Activated CD4-positive, alpha-beta T cell treated with anti-CD3 and anti-CD28 coated beads for 24 hours (primary cell): ENCODE data around the gene DNAJC11.
"Not testable (repeated sequence)": the region's sequence is repeated elsewhere in the genome, so short reads cannot be mapped to it uniquely, and the experiment has no call there.

Experiments used
- DNase-seq, 2 donors: peaks; one replicate each; pipeline ENCODE4 v3.0.0-alpha.2; 2020; ENCODE audit warnings: low read depth in 2 of 2

DNAJC11 gene

DNA sequence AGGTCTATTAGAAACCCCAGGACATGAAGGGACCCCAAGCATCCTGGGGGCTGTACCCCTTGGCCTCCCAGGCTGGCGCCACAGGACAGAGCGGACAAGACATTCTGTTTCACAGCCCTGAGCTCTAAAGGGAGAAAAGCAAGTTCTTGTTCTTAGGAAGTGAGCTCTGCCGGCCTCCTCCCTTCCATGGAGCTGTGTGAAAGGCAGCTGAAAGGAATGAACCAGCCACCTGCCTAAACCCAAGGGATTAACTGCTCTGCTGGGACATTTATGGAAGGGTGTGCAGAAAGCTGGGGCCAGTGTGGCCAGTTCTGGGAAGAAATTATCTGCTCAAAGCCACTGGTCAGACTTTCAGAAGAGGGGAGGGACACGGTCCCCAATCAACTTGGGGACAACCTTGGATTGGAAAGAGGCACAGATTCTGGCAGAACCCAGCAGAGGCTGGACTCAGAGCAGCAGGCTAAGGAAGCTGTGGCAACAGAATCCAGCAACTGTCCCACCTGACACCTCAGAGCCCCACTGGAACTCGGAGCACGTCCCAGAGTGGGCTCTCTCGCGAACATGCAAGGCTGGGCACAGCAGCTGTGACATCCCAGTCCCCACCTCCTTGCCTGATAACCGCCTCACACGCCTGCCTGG, 101.1 kb downstream of the DNAJC11 start:
- no peak for DNase-seq

DNA sequence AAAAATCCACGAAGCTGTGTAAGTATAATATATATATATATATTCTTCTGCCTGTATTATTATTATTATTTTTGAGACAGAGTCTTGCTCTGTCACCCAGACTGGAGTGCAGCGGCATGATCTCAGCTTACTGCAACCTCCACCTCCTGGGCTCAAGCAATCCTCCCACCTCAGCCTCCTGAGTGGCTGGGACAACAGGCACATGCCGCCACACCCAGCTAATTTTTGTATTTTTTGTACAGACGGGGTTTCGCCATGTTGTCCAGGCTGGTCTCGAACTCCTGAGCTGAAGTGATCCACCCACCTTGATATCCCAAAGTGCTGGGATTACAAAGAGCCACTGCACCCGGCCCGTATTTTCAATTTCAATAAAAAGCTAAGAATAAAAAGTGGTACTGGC, 101.6 kb downstream of the DNAJC11 start:
- not testable (repeated sequence) for DNase-seq

DNA sequence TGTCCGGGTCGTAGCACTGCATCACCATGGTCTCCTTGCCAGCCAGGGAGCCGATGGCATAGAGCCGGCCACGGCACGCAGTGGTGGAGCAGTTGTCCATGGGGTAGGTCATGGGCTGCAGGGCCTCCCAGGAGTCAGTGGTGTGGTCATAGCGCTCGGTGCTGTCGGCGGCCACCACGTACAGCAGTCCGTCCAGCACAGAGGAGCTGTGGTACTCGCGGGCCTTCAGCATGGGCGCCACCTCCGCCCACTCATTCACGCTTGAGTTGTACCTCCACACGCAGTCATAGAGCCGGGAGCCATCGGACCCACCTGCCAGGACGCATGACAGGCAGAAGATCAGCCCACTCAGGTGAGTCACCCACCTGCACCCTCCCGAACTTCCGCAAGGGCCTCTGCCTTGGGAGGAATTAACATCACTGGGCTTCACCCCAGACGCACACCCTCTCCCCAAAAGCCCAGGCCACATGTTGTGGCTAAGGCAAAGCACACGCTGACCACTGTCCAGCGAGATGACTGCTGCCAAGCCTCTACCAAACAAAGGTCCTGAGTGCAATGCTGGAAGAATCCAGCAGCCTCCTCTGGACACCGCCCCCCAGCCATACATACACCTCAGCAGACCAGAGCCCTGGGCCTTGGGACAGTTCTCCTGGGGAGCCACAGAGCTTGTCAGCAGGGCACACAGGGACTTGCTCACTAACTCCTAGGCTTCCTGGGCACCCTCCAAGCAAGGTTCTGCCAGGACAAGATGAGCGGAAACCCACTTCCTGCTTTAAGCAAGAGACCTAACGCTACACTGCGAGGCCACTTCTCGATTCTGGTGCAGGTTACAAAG, 102.3 kb downstream of the DNAJC11 start:
- DNase-seq = no peak

DNA sequence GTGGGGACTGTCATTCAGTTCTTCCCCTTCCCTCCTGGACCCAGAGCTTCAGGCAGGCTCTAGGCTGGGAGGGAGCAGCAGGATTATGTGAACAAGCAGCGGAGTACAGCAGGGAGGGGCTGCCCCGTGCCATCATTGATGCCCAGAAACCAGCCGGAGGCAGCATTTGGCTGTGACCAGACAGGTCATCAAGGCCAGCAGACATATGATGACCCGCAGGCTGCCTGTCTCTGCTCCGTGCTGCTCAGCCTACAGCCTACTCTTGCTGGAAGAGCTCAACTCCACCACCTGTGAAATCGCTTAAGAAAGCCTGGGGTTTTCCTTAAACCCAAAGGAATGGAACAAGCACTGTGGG, 103.9 kb downstream of the DNAJC11 start:
- no peak for DNase-seq

DNA sequence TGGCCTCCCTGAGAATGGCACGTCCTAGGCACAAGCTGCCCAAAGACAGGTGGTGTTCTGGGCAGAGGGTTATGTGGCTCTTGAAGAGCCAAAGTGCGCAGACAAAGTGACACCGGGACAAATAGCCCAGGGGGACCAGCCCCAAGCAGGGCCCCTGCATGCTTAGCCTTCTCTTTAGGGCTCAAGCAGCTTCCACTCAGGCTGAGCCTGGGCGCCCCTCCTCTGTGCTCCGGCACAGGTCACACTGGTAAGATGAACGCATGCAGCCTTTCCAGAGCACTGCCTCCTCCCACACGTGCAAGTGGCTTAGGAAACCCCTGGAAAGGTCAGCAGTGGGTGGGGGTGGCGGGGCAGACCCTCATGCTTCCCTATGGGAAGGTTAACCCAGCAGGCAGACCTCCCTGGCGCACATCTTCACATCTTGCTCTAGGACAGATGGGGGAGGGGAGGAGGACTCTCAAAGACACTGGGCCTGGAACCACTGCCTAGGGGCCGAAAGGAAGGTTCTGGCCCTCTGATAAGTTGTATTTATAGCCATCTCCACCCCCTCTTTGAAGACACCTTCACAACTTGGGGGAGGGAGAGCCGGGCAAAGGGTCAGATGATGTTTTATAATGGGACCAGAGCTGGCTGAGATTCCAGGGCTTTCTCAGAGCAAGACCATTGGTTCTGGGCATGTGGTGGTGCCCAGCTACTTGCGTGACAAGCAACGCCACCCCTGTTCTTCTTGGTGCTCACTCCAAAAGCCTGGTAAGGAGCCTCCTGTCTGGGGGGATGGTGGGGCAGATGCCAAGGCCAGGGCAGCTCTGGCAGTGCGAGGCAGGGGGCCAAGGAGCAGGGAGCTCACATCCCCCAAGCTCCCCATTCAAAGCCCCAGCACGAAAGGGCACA, 104.5 kb downstream of the DNAJC11 start:
- no peak for DNase-seq

DNA sequence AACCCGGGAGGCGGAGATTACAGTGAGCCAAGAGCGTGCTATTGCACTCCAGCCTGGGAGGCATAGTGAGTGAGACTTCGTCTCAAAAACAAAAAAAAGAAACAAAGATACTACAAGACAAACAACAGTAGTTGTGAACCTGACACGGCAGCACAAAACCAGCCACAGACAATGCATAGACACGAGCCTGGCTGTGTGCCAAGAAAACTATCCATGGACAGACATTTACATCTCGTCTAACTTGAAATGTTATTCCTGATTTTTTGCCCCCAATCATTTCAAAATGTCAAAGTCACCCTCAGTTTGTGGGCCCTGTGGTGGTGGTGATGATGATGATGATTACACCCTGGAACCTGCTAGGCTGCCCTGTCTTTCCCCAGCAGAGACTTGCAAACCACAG, 105.3 kb downstream of the DNAJC11 start:
- no peak for DNase-seq

DNA sequence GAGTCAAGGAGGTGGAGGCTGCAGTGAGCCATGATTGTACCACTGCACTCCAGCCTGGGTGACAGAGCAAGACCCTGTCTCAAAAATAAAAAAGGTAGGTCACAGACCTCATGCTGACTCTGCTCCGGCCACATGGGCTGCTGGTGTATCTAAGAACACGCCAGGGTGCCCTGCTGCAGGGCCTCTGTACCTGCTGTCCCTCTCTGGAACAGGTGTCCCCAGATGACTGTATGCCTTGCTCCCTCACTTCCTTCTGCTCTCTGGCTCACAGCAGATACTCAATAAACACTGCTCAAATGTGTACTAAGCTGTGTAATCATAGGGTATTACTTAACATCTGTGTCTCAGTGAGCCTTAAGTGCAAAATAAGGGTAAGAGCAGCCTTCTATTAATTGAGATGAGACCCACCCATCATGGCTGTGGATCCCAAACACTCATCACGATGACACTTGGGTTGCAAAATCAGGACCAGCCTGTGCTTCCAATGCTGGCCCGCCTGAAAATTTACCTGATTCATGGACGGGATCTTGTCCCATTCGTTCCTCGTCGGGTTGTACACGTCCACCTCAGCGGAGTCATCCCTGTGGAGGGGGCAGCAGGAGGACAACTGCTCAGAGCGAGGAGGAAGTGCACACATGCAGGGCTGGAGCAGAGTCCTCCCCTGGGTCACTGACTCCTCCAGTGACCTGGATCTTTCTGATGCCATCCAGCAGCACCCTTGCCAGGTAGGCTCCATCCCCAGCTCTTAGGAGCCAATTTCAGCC, 106.5 kb downstream of the DNAJC11 start:
- DNase-seq = no peak

DNA sequence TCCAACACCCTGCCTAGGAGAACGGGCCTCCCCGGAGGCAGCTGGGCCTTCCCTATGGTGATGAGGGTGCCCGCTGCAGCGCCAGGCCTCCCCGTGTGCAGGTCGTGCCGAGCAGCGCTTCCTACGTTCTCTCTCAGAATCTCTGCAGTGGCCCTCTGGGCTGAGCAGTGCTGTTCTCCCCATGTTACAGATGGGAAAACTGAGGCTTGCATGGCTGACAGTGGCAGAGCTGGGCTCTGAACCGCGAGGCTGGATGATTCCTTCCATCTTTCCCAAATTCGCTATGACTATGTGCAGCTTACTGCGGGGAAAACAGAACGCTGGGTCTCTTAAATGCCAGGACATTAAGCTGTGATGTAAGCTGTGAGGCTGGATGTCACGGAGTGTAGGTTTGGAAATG, 107.8 kb downstream of the DNAJC11 start:
- DNase-seq = no peak

DNA sequence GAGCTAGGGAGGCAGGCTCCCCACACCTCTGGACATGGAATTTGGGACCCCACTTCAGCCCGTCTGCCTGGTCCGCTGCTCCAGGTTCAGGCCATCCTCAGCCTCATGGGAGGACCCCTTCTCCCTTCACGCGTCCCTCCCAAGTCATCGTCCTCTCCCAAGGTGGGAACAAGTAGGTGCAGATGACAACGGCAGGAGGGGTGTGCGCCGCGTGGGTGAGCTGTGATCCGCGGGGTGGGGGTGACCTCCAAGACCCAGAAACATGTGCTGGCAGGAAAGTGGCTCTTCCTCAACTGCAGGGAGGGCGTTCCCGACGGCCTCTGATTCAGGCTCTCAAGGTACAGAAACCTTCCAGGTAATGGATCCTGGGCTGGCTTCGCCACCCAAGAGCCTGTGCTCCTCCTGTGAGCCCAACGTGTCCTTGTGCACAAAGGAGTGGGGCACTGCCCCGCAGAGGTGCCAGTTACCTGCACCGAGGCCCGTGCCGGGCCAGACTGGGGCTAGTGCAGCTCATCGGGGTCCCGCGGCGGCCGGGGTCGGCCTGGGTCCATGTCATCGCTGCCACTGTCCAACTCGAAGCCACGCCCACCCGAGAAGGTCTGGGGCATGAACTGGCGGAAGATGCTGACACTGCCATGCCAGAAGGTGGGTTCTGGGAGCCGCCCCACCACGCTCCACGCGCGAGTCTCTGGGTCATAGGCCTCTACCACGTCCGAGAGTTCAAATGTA, 108.6 kb downstream of the DNAJC11 start:
- no peak for DNase-seq

DNA sequence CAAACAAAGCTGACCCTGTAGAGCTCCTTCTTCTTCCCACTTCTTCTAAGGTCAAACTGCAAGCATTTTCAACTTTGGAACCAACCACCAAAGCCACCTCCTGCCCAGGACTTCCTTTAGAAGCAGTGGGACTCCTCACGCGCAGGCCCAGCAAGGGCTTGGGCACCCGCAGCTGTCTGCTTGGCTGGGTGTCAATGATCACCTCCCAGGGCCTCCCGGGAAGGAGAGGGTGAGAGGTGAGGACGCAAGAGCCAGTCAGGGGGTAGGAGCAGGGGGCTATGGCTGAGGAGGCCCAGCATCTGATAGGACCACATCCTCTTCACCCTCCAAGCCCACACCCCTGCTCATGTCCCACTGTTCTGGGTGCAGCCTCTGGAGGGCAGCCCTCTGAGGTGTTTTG, 109.2 kb downstream of the DNAJC11 start:
- DNase-seq = no peak

DNA sequence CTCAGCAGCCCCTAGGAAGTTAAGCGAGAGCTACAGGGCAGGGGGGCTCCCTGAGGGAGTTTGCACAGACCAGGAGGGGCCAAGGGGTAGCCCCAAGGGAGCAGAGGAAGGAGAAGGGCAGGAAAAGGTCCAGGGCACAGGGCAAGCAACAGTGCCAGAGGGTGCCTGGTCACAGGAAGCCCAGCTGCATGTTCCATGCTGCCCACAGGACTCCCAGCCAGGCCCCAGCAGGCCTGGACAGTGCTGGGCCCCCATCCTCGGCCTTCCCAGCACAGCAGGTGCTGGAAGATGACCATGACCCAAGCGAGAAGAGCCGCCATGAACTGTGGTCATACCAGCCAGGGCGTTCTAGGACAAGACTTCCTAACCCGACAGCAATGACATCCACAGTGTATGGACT, 110.0 kb downstream of the DNAJC11 start:
- DNase-seq = no peak

DNA sequence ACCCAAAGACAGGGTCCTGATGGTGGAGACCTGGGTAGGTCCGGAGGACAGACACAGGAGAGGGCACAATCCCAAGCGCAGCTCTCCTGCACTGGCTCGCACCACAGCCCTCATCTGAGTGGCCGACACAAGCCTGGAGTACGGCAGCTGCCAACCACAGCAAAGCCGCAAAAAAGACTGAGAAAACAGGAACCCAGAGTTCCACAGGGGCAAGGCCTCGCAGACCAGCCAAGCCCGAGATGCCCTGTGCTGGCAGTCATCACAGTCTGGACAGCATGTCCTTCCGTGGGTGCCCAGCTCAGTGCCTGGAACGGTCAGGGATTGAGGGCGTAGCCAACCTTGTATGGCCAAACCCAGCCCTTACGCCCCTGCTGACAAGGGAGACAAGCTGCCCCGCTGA, 110.4 kb downstream of the DNAJC11 start:
- no peak for DNase-seq

DNA sequence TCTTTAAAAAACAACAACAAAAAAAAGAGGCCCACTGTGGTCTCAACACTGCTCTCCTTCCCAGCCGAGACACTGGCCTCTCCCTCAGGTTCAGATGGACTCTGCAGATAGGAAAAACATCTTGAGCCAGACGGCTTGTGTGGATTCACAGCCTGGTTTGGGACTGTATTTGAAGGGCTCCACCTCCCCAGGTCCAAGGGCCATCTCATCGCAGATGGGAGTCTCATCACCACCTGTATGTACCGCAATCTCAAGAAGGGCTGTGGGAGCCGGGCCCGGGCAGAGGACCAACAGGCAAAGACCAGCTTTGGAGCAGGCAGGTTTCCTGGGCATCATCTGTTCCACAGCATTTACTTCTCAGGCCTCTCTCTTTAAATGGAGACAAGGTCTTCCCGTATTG, 111.6 kb downstream of the DNAJC11 start:
- DNase-seq = no peak

DNA sequence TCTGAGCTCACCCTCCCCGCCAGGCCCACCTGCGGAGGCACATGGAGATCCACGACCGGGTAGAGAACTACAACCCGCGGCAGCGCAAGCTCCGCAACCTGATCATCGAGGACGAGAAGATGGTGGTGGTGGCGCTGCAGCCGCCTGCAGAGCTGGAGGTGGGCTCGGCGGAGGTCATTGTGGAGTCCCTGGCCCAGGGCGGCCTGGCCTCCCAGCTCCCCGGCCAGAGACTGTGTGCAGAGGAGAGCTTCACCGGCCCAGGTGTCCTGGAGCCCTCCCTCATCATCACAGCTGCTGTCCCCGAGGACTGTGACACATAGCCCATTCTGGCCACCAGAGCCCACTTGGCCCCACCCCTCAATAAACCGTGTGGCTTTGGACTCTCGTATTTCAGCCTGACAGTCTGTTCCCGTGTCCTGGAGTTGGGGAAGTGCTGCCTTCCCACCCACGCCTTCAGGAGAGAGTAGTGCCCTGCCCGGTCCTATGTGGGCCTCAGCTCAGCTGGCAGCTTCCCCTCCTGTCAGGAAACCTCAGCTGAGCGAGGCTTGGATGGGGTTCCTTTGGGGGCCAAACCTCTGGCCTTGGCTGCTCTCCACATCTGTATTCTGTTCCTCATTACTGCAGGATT, 112.6 kb downstream of the DNAJC11 start:
- no peak for DNase-seq

DNA sequence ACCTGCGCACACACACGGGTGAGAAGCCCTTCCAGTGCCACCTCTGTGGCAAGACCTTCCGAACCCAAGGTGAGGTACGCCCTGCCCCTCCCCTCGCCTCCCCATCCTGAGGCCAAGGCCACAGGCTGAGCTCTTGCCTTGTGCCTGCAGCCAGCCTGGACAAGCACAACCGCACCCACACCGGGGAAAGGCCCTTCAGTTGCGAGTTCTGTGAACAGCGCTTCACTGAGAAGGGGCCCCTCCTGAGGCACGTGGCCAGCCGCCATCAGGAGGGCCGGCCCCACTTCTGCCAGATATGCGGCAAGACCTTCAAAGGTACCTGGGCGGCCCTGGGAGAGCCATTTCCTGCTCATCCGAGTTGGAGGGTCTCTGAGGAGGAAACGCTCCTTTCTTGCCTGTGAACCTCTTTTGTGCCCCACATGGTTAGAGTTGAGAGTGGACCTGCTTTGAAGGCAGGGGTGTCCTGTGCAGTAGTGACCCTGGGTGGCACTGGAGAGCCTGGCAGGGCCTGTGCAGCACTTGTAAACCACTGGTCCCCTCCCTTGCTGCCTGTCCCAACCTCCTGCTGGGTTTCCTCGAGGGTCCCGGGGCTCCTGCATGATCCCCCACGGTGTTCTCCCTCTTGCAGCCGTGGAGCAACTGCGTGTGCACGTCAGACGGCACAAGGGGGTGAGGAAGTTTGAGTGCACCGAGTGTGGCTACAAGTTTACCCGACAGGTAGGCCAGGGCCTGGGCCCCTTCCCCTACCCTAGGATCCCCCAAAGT, 113.3 kb downstream of the DNAJC11 start:
- DNase-seq = no peak

DNA sequence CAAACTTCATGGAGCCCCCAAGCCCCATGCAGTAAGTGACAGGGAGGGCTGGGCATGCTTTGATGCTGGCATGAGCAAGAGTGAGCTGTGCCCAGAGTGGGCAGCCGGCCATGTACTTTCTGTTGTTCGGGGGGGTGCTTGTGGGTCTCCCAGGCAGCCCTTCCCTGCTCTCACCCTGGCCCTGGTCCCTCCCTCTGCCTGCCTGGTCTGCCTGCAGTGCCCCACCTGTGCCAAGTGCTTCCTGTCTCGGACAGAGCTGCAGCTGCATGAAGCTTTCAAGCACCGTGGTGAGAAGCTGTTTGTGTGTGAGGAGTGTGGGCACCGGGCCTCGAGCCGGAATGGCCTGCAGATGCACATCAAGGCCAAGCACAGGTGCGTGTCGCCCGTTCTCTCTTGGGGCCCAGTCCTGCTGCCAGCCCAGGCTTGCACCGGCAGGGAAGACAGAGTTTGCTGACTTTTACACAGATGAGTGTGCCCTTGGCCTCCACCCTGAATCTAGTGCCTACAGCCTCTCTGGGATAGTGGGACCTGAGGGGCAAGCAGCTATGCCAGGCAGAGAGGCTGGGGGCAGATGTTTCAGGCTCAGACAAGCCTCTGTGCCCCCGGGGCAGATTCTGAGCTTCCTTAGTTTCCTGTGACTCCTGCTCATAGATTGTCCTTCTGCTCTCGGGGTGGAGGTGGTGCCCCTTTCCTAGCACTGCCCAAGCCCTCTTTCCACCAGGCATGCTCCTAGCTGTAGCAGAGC, 114.2 kb downstream of the DNAJC11 start:
- no peak for DNase-seq

DNA sequence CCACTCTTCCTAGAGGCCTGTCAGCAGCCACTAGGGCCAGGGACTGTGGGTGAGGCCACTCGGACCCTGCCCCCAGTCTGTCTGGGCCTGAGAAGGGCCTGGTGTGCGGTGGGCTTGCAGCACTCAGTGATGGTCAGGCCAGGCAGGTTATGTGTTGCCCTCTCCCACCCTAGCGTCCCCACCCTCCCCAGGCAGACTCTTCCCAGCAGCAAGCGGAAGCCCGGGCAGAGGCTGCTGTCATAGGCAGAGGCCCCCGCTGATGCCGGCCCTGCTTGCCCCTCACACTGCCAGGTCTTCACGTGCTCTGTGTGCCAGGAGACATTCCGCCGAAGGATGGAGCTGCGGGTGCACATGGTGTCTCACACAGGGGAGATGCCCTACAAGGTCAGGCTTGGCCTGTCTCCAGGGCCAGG, 115.2 kb downstream of the DNAJC11 start:
- no peak for DNase-seq

DNA sequence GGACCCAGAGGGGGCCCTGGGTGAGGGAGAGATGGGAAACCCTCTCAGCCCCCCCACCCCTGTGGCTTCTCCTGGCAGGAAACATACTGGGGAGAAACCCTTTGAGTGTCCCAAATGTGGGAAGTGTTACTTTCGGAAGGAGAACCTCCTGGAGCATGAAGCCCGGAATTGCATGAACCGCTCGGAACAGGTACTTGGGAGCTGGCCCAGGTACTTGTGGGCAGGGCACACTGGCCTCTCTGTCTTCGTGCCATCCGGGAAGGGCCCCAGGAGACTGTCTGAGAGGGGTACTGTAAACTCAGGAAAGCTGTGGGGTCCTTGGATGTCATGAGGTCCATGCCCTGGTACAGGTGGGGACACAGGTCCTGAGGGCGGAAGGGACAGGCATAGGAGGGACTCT, 115.8 kb downstream of the DNAJC11 start:
- no peak for DNase-seq

DNA sequence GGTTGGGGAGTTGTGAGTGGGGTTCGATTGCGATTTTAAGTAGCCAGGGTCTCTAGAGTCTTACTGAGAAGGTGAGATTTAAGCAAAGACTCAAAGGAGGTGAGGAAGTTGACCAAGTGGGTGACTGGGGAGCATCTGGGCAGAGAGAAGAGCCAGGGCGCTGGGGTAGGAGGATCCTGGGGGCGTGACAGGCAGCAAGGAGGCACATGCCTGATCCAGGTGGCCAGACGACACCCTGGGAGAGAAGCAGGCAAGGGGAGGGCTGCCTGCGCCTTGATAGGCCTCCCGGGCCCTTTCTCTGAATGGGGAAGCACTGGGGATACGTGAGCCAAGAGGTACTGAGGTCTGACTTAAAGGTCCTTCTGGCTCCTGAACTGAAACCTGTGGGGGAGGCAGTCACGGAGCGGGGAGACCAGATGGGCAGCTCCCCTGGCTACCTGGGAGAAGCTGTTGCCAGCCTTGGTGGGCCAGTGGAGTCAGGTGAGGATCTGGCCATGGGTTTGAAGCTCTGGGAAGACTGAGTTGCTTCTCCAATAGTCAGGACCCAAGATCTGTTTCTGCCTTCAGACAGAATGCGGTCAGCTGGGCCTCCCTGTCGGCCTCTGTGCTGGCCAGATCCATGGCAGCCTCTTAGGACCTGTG, 116.4 kb downstream of the DNAJC11 start:
- DNase-seq = no peak
